Erythroblast (primary cell): ENCODE measurements around the gene EAF1.
A peak's percentile ranks its signal among the peaks of the same experiment; 100 is the strongest.
"Not testable (repeated sequence)": the region's sequence is repeated elsewhere in the genome, so short reads cannot be mapped to it uniquely, and the experiment has no call there.

Experiments
- DNase-seq, 2 experiments: peaks; one replicate each; lab custom pipeline; 2025; lab: John Stamatoyannopoulos, UW
- GATA1 ChIP-seq: IDR thresholded peaks from 2 replicates; pipeline ENCODE4 v1.6.1; 2011; ENCODE audit warnings: low read depth, mild to moderate bottlenecking, control low read depth, low read length, moderate library complexity
- POLR2A ChIP-seq: IDR thresholded peaks from 2 replicates; pipeline ENCODE4 v1.6.1; 2011; ENCODE audit warnings: mild to moderate bottlenecking, low read length

Gene EAF1

GRCh38 chr3:15427182-15427880 is at the start of gene EAF1, which contains the start of gene METTL6:
EAF1 (plus strand) TSS chr3:15427598; CDS start chr3:15427780, 182 bp downstream.
METTL6 (minus strand) TSS chr3:15427544; CDS start chr3:15426511, 1,033 bp downstream.
- peak; percentile 69 for TF ChIP-seq POLR2A
- no peak for TF ChIP-seq GATA1
- DNase-seq: peak; percentile 87

GRCh38 chr3:15377961-15378791 is 49.2 kb upstream of the EAF1 start:
- DNase-seq: peak; percentile 94 to 96
- TF ChIP-seq POLR2A (no peak), GATA1 (no peak)

GRCh38 chr3:15380980-15381890 is 46.2 kb upstream of the EAF1 start:
- no peak for TF ChIP-seq GATA1
- no peak for TF ChIP-seq POLR2A
- DNase-seq: no peak

- no peak for TF ChIP-seq POLR2A
- no peak for TF ChIP-seq GATA1
- no peak for DNase-seq
Observed at GRCh38 chr3:15382405-15382923, 44.9 kb upstream of the EAF1 start.

GRCh38 chr3:15384510-15385237 is 42.7 kb upstream of the EAF1 start:
- no peak for TF ChIP-seq GATA1
- TF ChIP-seq POLR2A: no peak
- no peak for DNase-seq

GRCh38 chr3:15385238-15385695 is 42.1 kb upstream of the EAF1 start:
- DNase-seq: not testable (repeated sequence)

- peak; percentile 13 to 28 for DNase-seq
- no peak for TF ChIP-seq GATA1
- no peak for TF ChIP-seq POLR2A
Observed at GRCh38 chr3:15385901-15386653, 41.3 kb upstream of the EAF1 start.

GRCh38 chr3:15386654-15386955 is 40.8 kb upstream of the EAF1 start:
- DNase-seq: not testable (repeated sequence)

GRCh38 chr3:15387171-15387581 is 40.2 kb upstream of the EAF1 start:
- TF ChIP-seq GATA1: no peak
- no peak for DNase-seq

GRCh38 chr3:15387735-15388134 is 39.7 kb upstream of the EAF1 start:
- DNase-seq: no peak
- no peak for TF ChIP-seq POLR2A

GRCh38 chr3:15388335-15388734 is 39.1 kb upstream of the EAF1 start:
- not testable (repeated sequence) for DNase-seq

GRCh38 chr3:15390460-15390859 is 36.9 kb upstream of the EAF1 start:
- no peak for TF ChIP-seq POLR2A
- no peak for TF ChIP-seq GATA1
- no peak for DNase-seq
